Testis (tissue), 5 donors: ENCODE data around the gene WDR93. TPM values are rescaled to one million over a fixed set of nuclear protein-coding genes. Genes with fewer than 3 reads are reported as not detected.

Experiments used
- DNase-seq: peaks from one replicate; pipeline ENCODE4 v3.0.0-alpha.2; 2019
- H3K27ac ChIP-seq, 2 donors: fragments of 200-600 bp; sonication (generic); one replicate each; pipeline ENCODE4 v1.5.1; 2019
- H3K27me3 ChIP-seq: fragments of 200-600 bp; sonication (generic); one replicate; pipeline ENCODE4 v1.5.1; 2019
- H3K36me3 ChIP-seq: fragments of 200-600 bp; sonication (generic); one replicate; pipeline ENCODE4 v1.5.1; 2017; ENCODE audit warnings: low read depth; ENCODE audit errors: missing control alignments
- H3K4me1 ChIP-seq: fragments of 200-600 bp; sonication (generic); one replicate; pipeline ENCODE4 v1.5.1; 2019
- H3K4me3 ChIP-seq, 2 donors: fragments of 200-600 bp; sonication (generic); one replicate each; pipeline ENCODE4 v1.5.1; 2017 to 2019
- H3K9me3 ChIP-seq: fragments of 200-600 bp; sonication (generic); one replicate; pipeline ENCODE4 v1.5.1; 2017
- CTCF ChIP-seq, 3 experiments: fragments of 450-650 bp in 2 of 3; fragments of 200-600 bp in 1 of 3; sonication (generic) in 1 of 3; IDR thresholded peaks; one replicate each; pipeline ENCODE4 v1.5.1; 2016 to 2019; ENCODE audit warnings: antibody characterized with exemption in 3 of 3, mild to moderate bottlenecking in 2 of 3, moderate library complexity in 1 of 3
- POLR2A ChIP-seq: fragments of 450-650 bp; IDR thresholded peaks from one replicate; pipeline ENCODE4 v1.6.1; 2017; ENCODE audit warnings: antibody characterized with exemption, mild to moderate bottlenecking, moderate library complexity
- WGBS, 2 donors: methylation state at CpG; one replicate each; pipeline ENCODE4 v1.1.5; 2018; 5-methylcytosine and 5-hydroxymethylcytosine counted together
- intact Hi-C: fragments of 100-400 bp; cut with DNase I; formaldehyde crosslinking; loops from one replicate; pipeline ENCODE4 v1.15.1; 2023; ENCODE audit warnings: low total_unique reads
- long read RNA-seq, 2 donors: transcript quantifications; one replicate each; lab custom pipeline, GENCODE V29; 2026
- polyA plus RNA-seq: library from polyadenylated mRNA; stranded (reverse); fragments of 350-450 nt; fragmentation: Illumina TruSeq; extraction: RNeasy Lipid Tissue Mini Kit (QIAGEN cat#74804); gene quantifications from one replicate; pipeline ENCODE4 v1.2.3, GENCODE V29; 2014; ENCODE audit warnings: low read depth, low replicate concordance; ENCODE audit not compliant: insufficient read depth
- total RNA-seq, 2 donors: library from RNA; depleted of rRNA; stranded (reverse); fragments of >200 nt; gene quantifications; one replicate each; pipeline ENCODE4 v1.2.3, GENCODE V29; 2016

WDR93 gene
- total RNA-seq (10 to 100 TPM in 1 of 2 donors, 1 to 10 TPM in 1; 8.1 to 12.3 TPM), polyA plus RNA-seq (31.9 TPM)
- long read RNA-seq, donor 1, partial matches to known transcripts, result 11 of 11 reads
- long read RNA-seq, donor 1, other reads (novel, unspliced or antisense), result 0 of 11 reads
- long read RNA-seq, donor 2, result 0 reads

GRCh38 chr15:89690276-89691218 lies at the start of gene WDR93, which contains the start of gene PEX11A:
Gene WDR93 (plus strand): TSS chr15:89690811. CDS start chr15:89701747, 10,936 bp downstream.
Gene PEX11A (minus strand): TSS chr15:89690754. CDS start chr15:89690632, 122 bp downstream.
- Histone ChIP-seq H3K36me3 (no peaks in the 10 kb centered on the region), H3K4me3 (peak within 1 kb of the TSS; percentile 71 to 90), H3K9me3 (no peaks in the 10 kb centered on the region), H3K27me3 (no peaks in the 10 kb centered on the region), H3K27ac (peak within 1 kb of the TSS; percentile 44 to 51), H3K4me1 (no peaks in the 10 kb centered on the region)
- peak; percentile 92 for DNase-seq
- intact Hi-C loops, result no loop called here
- TF ChIP-seq CTCF (IDR thresholded peaks at IDR 0.05) (no peak), POLR2A (no peak)
- WGBS, 2 donors, result 2% methylated on average over 34 to 60 of the region's 60 CpGs

- no peaks in the 10 kb centered on the region for H3K4me1 ChIP-seq
- no peaks in the 10 kb centered on the region for H3K36me3 ChIP-seq
- WGBS, 2 donors, result 90% methylated on average over 5 of the region's 5 CpGs
- no peak overlapping the region for H3K4me3 ChIP-seq
- no peak for TF ChIP-seq CTCF (IDR thresholded peaks at IDR 0.05)
- TF ChIP-seq POLR2A, result no peak
- no peaks in the 10 kb centered on the region for H3K9me3 ChIP-seq
- H3K27me3 ChIP-seq, result no peaks in the 10 kb centered on the region
- no peak overlapping the region for H3K27ac ChIP-seq
- DNase-seq, result no peak
- intact Hi-C loops, result loop anchor here (10.0 kb wide), 1 partner anchor 94 kb away; no protein-coding TSS in a partner anchor
Observed at GRCh38 chr15:89641053-89641452, 49.6 kb upstream of the WDR93 start.

GRCh38 chr15:89642106-89642505 lies 48.5 kb upstream of the WDR93 start:
- peak; percentile 11 for DNase-seq
- Histone ChIP-seq H3K27me3 (no peaks in the 10 kb centered on the region), H3K4me1 (no peaks in the 10 kb centered on the region), H3K9me3 (no peaks in the 10 kb centered on the region), H3K36me3 (no peaks in the 10 kb centered on the region), H3K4me3 (no peak overlapping the region), H3K27ac (no peak overlapping the region)
- intact Hi-C loops, result loop anchor here (10.0 kb wide), 1 partner anchor 93 kb away; no protein-coding TSS in a partner anchor
- TF ChIP-seq CTCF (IDR thresholded peaks at IDR 0.05), result no peak
- TF ChIP-seq POLR2A, result no peak
- WGBS, 2 donors, result 96 to 97% methylated on average over 6 to 16 of the region's 16 CpGs

GRCh38 chr15:89645680-89646079 lies 44.9 kb upstream of the WDR93 start:
- H3K27me3 ChIP-seq, result no peaks in the 10 kb centered on the region
- DNase-seq, result no peak
- H3K36me3 ChIP-seq, result no peaks in the 10 kb centered on the region
- intact Hi-C loops, result loop anchor here (10.0 kb wide), 1 partner anchor 89 kb away; no protein-coding TSS in a partner anchor
- H3K27ac ChIP-seq, result no peak overlapping the region
- no peaks in the 10 kb centered on the region for H3K9me3 ChIP-seq
- H3K4me3 ChIP-seq, result no peak overlapping the region
- TF ChIP-seq POLR2A (no peak), CTCF (IDR thresholded peaks at IDR 0.05) (no peak)
- no peaks in the 10 kb centered on the region for H3K4me1 ChIP-seq
- WGBS, 2 donors, result 89 to 95% methylated on average over 7 to 8 of the region's 8 CpGs
